Fibroblast of skin of scalp (primary cell): ENCODE results near the gene TBC1D2.
"Not testable (repeated sequence)": the region's sequence is repeated elsewhere in the genome, so short reads cannot be mapped to it uniquely, and the experiment has no call there.

Experiments used
- DNase-seq: peaks from one replicate; pipeline ENCODE4 v3.0.0-alpha.2; 2013

The TBC1D2 gene

GRCh38 chr9:98272083-98272482 is 16.6 kb upstream of the TBC1D2 start:
- DNase-seq = no peak

GRCh38 chr9:98271479-98271878 is 16.0 kb upstream of the TBC1D2 start:
- DNase-seq = no peak

GRCh38 chr9:98270284-98270683 is 14.8 kb upstream of the TBC1D2 start:
- not testable (repeated sequence) for DNase-seq

GRCh38 chr9:98269652-98270051 is 14.2 kb upstream of the TBC1D2 start:
- not testable (repeated sequence) for DNase-seq

GRCh38 chr9:98267556-98267955 is 12.1 kb upstream of the TBC1D2 start:
- DNase-seq = not testable (repeated sequence)

GRCh38 chr9:98264516-98264915 is 9.1 kb upstream of the TBC1D2 start:
- DNase-seq = no peak

GRCh38 chr9:98263482-98264357 is 8.3 kb upstream of the TBC1D2 start:
- peak; percentile 82 for DNase-seq

- no peak for DNase-seq
Observed at GRCh38 chr9:98263080-98263479, 7.6 kb upstream of the TBC1D2 start.

- peak; percentile 41 for DNase-seq
Observed at GRCh38 chr9:98262056-98262455, 6.6 kb upstream of the TBC1D2 start.

GRCh38 chr9:98260635-98261034 is 5.2 kb upstream of the TBC1D2 start:
- no peak for DNase-seq

GRCh38 chr9:98259791-98260190 is 4.3 kb upstream of the TBC1D2 start:
- no peak for DNase-seq

GRCh38 chr9:98256756-98257155 is 1.3 kb upstream of the TBC1D2 start:
- peak; percentile 12 for DNase-seq

GRCh38 chr9:98255061-98255577 is 330 bp downstream of the TBC1D2 start:
- DNase-seq = peak; percentile 44

GRCh38 chr9:98254228-98255060 is 1.0 kb downstream of the TBC1D2 start:
- DNase-seq = no peak

GRCh38 chr9:98253565-98253964 is 1.9 kb downstream of the TBC1D2 start:
- DNase-seq = no peak

GRCh38 chr9:98251551-98251950 is 3.9 kb downstream of the TBC1D2 start:
- DNase-seq = peak; percentile 80

- DNase-seq = no peak
Observed at GRCh38 chr9:98249771-98250170, 5.7 kb downstream of the TBC1D2 start.

GRCh38 chr9:98248737-98249474 is 6.5 kb downstream of the TBC1D2 start:
- peak; percentile 62 for DNase-seq

- no peak for DNase-seq
Observed at GRCh38 chr9:98247831-98248657, 7.4 kb downstream of the TBC1D2 start.

GRCh38 chr9:98242426-98242825 is 13.0 kb downstream of the TBC1D2 start:
- DNase-seq = no peak
